Activated CD4-positive, alpha-beta memory T cell treated with anti-CD3 and anti-CD28 coated beads, Interleukin-2, amount 10 ng/mL, durations not matched to agents 7 days and 5 days (primary cell): Measurements from ENCODE around the gene PSRC1. TPM values are rescaled to one million over a fixed set of nuclear protein-coding genes. Genes with fewer than 3 reads are reported as not detected.

Experiments used
- CTCF ChIA-PET: fragments of 350-600 bp; sonication (Branson Sonifier 250); formaldehyde crosslinking; loops from one replicate; lab custom pipeline; 2021; ENCODE audit warnings: antibody characterized with exemption, inconsistent platforms; lab: Charles Lee
- POLR2A ChIA-PET: fragments of 350-600 bp; sonication (Branson Sonifier 250); formaldehyde crosslinking; loops from one replicate; lab custom pipeline; 2021; ENCODE audit warnings: antibody characterized with exemption; lab: Charles Lee
- DNase-seq: peaks from one replicate; pipeline ENCODE4 v3.0.0-alpha.2; 2020
- H3K27ac Mint-ChIP-seq: one replicate; pipeline ENCODE4 v1.8.0; 2021; ENCODE audit warnings: mild to moderate bottlenecking, mixed read lengths
- H3K27me3 Mint-ChIP-seq: one replicate; pipeline ENCODE4 v1.8.0; 2021; ENCODE audit warnings: mixed read lengths
- H3K36me3 Mint-ChIP-seq: one replicate; pipeline ENCODE4 v1.8.0; 2021; ENCODE audit warnings: low read depth, mixed read lengths
- H3K4me1 Mint-ChIP-seq: one replicate; pipeline ENCODE4 v1.8.0; 2021; ENCODE audit warnings: mixed read lengths
- H3K4me3 Mint-ChIP-seq: one replicate; pipeline ENCODE4 v1.8.0; 2021; ENCODE audit warnings: mild to moderate bottlenecking, mixed read lengths
- H3K9me3 Mint-ChIP-seq: one replicate; pipeline ENCODE4 v1.8.0; 2021; ENCODE audit warnings: mixed read lengths
- total RNA-seq, 2 experiments: library from RNA; stranded (reverse); gene quantifications; one replicate each; pipeline ENCODE4 v1.2.3, GENCODE V29; 2021

Gene PSRC1
- total RNA-seq, 2 experiments from 2014 or later: 27.0 to 28.7 TPM

DNA sequence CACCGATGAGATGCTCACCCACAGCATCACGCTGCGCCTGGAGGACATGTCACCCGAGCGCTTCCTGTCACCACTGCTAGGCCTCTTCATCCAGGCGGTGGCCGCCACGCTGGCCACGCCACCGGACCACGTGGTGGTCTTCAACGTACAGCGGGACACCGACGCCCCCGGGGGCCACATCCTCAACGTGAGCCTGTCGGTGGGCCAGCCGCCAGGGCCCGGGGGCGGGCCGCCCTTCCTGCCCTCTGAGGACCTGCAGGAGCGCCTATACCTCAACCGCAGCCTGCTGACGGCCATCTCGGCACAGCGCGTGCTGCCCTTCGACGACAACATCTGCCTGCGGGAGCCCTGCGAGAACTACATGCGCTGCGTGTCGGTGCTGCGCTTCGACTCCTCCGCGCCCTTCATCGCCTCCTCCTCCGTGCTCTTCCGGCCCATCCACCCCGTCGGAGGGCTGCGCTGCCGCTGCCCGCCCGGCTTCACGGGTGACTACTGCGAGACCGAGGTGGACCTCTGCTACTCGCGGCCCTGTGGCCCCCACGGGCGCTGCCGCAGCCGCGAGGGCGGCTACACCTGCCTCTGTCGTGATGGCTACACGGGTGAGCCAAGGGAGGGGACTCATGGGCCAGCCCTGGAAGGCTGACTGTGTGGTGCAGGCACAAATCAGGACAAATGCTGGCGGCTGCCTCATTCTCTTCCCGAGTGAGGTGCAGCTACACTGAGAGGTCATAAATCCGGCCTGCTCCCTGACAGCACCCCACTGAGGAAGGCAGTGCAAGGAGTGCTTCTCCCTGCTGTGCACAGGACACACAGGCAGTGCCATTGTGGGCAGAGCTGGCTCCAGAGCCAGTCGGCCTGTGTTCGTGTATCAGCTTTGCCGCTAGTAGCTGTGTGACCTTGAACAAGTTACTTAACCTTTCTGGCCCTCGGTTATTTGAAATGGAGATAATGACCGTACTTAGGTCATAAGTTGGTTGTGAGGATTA, 24.2 kb downstream of the PSRC1 start:
- Mint-ChIP-seq H3K4me1 (peaks cover 2% of the 10 kb centered on the region), H3K36me3 (no peaks in the 10 kb centered on the region), H3K27ac (no peak overlapping the region), H3K9me3 (no peaks in the 10 kb centered on the region), H3K4me3 (no peak overlapping the region), H3K27me3 (peaks cover 3% of the 10 kb centered on the region)
- ChIA-PET POLR2A (interaction anchor here (0.9 kb wide), 1 partner anchor 22 kb away, joined by 3 read pairs; no protein-coding TSS in a partner anchor), CTCF (interaction anchor here (1.3 kb wide), 1 partner anchor 274 kb away, joined by 3 read pairs; no protein-coding TSS in a partner anchor)
- no peak for DNase-seq

DNA sequence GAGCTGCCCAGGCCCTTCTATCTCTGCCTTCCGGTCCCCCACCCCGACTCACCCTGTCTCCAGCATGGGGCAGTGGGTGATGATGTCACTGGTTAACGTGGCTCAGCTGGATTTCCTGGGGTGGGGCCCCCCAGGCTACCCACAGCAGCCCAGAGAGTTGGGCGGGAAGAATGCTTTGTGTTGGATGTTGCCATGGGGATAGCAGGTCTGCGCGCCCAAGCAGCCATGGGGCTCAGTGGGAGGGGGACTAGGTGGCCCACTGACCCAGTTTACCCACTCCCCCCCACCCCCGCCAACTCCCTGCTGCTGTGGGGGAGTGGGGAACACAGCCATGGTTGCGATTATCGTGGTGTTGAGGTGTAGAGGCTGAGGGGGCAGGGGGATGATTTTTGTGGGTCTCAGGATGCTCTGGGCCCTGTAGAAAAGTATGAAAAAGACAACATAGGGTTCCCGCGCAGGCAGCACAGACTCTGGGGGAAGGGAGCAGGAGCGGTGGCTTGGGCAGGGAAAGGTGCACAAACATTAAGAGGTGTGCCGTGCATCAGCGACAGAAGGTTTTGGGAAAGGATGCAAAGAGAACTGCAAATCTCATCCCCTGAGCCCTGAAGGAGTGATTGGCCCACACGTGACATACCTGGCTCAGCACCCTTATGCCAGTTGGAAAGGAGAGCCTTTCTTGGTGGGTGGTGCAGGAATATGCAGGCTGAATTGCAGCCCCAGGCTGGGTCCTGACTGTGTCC, 25.1 kb downstream of the PSRC1 start:
- peaks cover 3% of the 10 kb centered on the region for H3K27me3 Mint-ChIP-seq
- H3K4me1 Mint-ChIP-seq: no peaks in the 10 kb centered on the region
- H3K36me3 Mint-ChIP-seq: no peaks in the 10 kb centered on the region
- ChIA-PET CTCF (interaction anchor here (1.7 kb wide), 1 partner anchor 275 kb away, joined by 4 read pairs; no protein-coding TSS in a partner anchor), POLR2A (no interaction called here)
- DNase-seq: no peak
- no peak overlapping the region for H3K27ac Mint-ChIP-seq
- no peaks in the 10 kb centered on the region for H3K9me3 Mint-ChIP-seq
- H3K4me3 Mint-ChIP-seq: no peak overlapping the region

DNA sequence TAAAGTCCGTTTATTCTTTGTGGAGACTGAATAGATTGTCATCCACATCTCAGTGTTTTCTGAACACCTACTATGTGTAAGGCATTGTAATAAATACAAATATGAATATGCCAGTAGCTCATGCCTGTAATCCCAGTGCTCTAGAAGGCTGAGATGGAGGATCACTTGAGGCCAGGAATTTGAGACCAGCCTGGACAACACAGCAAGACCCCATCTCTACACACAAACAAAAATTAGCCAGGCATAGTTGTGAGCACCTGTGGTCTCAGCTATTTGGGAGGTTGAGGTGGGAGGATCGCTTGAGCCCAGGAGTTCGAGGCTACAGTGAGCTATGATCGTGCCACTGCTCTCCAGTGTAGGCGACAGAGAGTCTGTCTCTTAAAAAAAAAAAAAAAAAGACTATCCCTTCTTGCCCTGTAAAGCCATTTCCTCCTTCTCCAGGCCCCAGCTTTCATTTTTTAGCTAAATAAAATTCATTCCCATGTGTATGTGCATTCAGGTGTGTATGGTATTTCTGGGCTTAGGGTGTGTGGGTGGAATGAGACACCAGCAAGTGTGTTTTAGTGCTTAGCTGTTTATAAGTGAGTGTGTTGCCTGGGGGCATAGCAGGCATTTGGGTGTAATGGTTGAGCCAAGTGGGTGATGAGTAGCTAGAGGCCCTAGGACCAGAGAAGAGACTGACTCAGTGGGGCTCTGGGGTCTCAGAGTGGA, 25.8 kb downstream of the PSRC1 start:
- no peak for DNase-seq
- POLR2A ChIA-PET: interaction anchor here (0.6 to 1.1 kb wide), 2 partner anchors 26 to 73 kb away, joined by 3 read pairs; partner anchors contain the start of gene PSRC1
- Mint-ChIP-seq H3K36me3 (no peaks in the 10 kb centered on the region), H3K27me3 (peaks cover 6% of the 10 kb centered on the region), H3K4me1 (no peaks in the 10 kb centered on the region), H3K4me3 (no peak overlapping the region), H3K9me3 (no peaks in the 10 kb centered on the region), H3K27ac (no peak overlapping the region)
- CTCF ChIA-PET: interaction anchor here (0.7 to 1.7 kb wide), 5 partner anchors 10 to 1600 kb away, joined by 3 to 6 read pairs (median 3); no protein-coding TSS in a partner anchor

DNA sequence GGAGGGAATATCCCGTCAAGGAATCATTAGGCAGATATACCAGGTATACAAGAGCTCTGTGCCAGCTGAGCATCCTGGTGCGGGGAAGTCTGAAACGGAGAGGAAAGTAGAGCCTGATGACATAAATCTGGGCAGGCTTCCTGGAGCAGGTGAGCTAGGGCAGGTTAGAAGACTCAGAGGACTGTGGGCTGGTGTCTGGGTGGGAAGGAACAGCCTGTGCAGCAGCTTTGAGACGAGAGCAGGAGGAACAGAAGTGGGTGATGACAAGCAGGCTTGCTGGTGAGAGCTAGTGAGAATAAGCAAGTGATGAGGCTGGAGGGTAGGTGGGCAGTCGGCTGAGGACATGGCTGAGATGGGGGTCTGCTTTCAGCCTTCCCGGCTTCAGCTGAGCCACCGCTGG, 26.9 kb downstream of the PSRC1 start:
- Mint-ChIP-seq H3K36me3 (no peaks in the 10 kb centered on the region), H3K4me3 (no peak overlapping the region), H3K27ac (no peak overlapping the region), H3K4me1 (no peaks in the 10 kb centered on the region), H3K9me3 (no peaks in the 10 kb centered on the region), H3K27me3 (peaks cover 14% of the 10 kb centered on the region)
- CTCF ChIA-PET: interaction anchor here (1.1 to 1.7 kb wide), 2 partner anchors 238 to 276 kb away, joined by 3 to 4 read pairs; partner anchors contain the start of gene CYB561D1
- DNase-seq: no peak
- POLR2A ChIA-PET: interaction anchor here (1.1 kb wide), 1 partner anchor 27 kb away, joined by 3 read pairs; the partner anchor contains the start of gene PSRC1

DNA sequence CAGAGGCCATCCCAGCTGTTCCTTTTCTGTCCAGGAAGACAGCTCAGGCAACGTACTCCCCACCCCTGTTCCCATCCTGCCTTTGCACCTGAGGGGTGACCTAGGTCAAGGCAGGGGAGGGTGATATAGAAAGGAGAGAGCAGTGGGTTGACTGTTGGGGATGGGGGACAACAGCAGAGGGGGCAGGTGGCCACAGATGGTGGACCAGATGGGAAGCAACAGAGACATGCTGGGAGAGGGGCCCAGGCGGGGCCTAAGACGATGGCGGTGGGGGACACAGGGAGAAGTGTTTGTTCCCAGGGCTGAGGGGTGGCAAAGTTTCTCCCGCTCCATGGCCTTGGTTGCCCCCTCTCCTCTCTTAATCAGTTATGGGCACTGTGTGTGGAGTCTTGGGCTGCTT, 27.3 kb downstream of the PSRC1 start:
- no peak overlapping the region for H3K27ac Mint-ChIP-seq
- H3K4me1 Mint-ChIP-seq: peaks cover under 1% of the 10 kb centered on the region
- no peaks in the 10 kb centered on the region for H3K36me3 Mint-ChIP-seq
- peaks cover 15% of the 10 kb centered on the region for H3K27me3 Mint-ChIP-seq
- ChIA-PET CTCF (interaction anchor here (1.1 kb wide), 1 partner anchor 238 kb away, joined by 3 read pairs; the partner anchor contains the start of gene CYB561D1), POLR2A (no interaction called here)
- H3K9me3 Mint-ChIP-seq: no peaks in the 10 kb centered on the region
- no peak overlapping the region for H3K4me3 Mint-ChIP-seq
- DNase-seq: no peak

DNA sequence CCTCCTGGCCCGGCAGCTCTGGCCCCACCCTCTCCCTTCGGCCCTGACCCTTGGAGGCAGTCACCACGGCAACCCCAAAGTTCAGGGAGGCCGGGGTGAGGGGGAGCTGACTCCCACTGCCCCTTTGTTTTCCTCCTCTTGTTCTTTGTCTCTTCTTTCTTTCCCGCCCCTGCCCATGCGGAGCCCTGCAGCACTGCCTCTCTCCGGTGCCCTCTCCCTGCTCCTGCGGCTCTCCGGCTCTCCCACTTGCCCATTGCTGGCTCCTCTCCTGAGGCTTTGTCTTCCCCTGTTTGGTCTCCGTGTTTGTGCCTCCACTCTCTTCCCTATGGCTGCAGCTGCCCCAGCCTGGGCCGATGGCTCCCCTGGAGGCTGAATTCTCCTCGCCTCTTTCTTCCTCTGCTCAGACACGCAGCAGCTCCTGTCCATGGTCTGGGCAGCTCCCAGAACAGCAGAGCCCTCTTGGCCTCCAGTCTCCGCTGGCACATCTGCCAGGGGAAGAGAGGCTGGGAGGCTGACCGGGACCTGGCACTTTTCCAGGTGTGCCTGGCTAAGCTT, 27.8 kb downstream of the PSRC1 start:
- Mint-ChIP-seq H3K9me3 (no peaks in the 10 kb centered on the region), H3K27ac (no peak overlapping the region), H3K27me3 (peaks cover 16% of the 10 kb centered on the region), H3K4me3 (no peak overlapping the region), H3K4me1 (peaks cover 2% of the 10 kb centered on the region), H3K36me3 (no peaks in the 10 kb centered on the region)
- no peak for DNase-seq
- CTCF ChIA-PET: interaction anchor here (1.7 kb wide), 1 partner anchor 54 kb away, joined by 4 read pairs; no protein-coding TSS in a partner anchor
- POLR2A ChIA-PET: interaction anchor here (1.0 kb wide), 1 partner anchor 143 kb away, joined by 3 read pairs; the partner anchor contains the start of gene SORT1

DNA sequence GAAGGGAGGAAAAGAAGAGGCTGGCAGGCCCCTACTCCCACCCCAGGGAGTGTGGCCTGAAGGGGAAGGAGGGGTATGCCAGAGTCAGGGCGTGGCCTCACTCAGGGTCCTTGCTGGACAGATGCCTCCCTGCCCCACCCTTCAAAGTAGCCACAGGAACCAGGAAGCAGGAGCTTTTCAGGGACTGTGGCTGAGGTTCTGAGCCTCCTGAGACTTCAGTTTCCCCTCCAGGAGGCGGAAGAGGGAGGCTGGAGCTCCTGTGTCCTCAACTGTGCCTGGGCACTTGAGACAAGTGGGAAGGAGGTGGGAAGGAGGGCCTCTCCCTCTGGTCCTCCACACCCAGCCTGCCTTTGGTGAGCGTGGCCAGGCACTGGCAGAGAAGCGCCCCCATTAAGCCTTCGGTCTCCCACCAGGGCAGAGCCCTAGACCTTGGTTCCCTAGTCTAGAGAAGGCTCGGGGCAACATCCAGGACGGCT, 28.3 kb downstream of the PSRC1 start:
- no peak for DNase-seq
- POLR2A ChIA-PET: interaction anchor here (1.0 to 1.2 kb wide), 2 partner anchors 143 to 171 kb away, joined by 3 read pairs; partner anchors contain the start of genes PSMA5 and SORT1
- Mint-ChIP-seq H3K36me3 (no peaks in the 10 kb centered on the region), H3K27ac (no peak overlapping the region), H3K27me3 (peaks cover 16% of the 10 kb centered on the region), H3K4me1 (peaks cover 2% of the 10 kb centered on the region), H3K9me3 (no peaks in the 10 kb centered on the region), H3K4me3 (no peak overlapping the region)
- CTCF ChIA-PET: interaction anchor here (1.7 kb wide), 1 partner anchor 53 kb away, joined by 4 read pairs; no protein-coding TSS in a partner anchor

DNA sequence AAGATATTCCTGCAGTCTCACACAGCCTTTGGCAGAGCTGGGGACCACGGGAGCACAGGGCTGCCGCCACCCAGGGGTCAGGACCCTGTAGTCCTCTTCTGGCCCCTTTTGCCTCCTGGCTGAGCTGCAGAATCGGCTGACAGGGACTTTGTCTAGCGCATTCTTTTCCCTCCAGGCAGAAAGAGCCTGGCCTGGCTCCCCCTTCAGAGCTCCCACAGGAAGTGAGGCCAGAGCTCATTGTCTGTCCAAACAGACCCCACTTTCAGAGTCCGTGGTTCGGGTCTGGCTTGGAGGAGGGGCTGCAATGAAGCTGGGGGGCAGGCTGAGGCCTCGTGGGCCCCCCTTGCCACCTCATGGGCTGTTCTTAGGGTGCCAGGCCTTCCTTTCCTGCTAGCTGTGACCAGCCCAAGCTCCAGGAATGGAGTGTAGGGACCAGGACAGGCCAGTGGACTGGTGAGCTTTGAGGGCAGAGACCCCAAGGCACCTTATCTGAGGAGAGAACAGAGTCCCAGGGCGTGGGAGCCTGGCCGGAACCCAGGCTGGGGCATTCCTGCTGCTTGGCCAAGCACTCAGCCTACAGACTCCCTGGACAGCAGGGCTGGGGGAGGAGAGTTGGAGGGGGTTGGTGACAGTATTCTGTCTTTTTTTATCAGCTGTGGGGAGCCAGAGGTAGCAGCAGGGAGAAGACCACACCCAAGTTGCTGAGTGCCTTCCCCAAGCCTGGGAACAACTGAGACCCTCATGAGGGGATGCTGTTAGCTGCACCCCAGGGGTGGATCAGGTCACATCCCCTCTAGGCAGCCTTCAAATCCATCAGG, 28.9 kb downstream of the PSRC1 start:
- DNase-seq: no peak
- H3K27me3 Mint-ChIP-seq: peaks cover 19% of the 10 kb centered on the region
- no peaks in the 10 kb centered on the region for H3K9me3 Mint-ChIP-seq
- CTCF ChIA-PET: interaction anchor here (0.9 to 1.7 kb wide), 3 partner anchors 10 to 278 kb away, joined by 4 read pairs; no protein-coding TSS in a partner anchor
- H3K36me3 Mint-ChIP-seq: no peaks in the 10 kb centered on the region
- POLR2A ChIA-PET: interaction anchor here (1.0 to 1.2 kb wide), 2 partner anchors 144 to 172 kb away, joined by 3 read pairs; partner anchors contain the start of genes PSMA5 and SORT1
- H3K27ac Mint-ChIP-seq: no peak overlapping the region
- H3K4me1 Mint-ChIP-seq: peaks cover 5% of the 10 kb centered on the region
- H3K4me3 Mint-ChIP-seq: no peak overlapping the region

DNA sequence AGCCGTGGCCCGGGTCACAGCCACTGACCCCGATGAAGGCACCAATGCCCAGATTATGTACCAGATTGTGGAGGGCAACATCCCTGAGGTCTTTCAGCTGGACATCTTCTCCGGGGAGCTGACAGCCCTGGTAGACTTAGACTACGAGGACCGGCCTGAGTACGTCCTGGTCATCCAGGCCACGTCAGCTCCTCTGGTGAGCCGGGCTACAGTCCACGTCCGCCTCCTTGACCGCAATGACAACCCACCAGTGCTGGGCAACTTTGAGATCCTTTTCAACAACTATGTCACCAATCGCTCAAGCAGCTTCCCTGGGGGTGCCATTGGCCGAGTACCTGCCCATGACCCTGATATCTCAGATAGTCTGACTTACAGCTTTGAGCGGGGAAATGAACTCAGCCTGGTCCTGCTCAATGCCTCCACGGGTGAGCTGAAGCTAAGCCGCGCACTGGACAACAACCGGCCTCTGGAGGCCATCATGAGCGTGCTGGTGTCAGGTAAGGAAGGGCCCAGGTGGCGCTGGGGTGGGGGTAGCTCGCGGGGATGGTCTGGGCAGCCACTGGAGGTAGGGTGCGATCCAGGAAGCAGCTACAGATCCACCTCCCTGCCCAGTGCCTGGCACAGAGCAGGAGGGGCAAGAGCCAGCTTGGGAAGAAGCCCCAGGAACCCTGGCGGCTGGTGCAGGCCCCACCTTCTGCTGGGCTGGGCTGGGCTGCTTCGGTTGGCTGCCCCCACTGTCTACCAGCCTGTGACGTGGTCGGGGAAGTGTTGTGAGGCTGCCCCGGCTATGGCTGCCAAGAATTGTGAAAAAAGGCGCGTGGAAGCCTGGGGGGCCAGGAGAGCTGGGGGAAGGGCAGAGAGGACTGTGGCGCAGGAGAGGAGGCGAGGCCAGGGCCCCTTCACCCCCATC, 29.8 kb downstream of the PSRC1 start:
- no peak overlapping the region for H3K4me3 Mint-ChIP-seq
- CTCF ChIA-PET: interaction anchor here (0.9 to 1.7 kb wide), 3 partner anchors 11 to 279 kb away, joined by 4 read pairs; no protein-coding TSS in a partner anchor
- POLR2A ChIA-PET: interaction anchor here (1.2 kb wide), 1 partner anchor 173 kb away, joined by 3 read pairs; the partner anchor contains the start of gene PSMA5

DNA sequence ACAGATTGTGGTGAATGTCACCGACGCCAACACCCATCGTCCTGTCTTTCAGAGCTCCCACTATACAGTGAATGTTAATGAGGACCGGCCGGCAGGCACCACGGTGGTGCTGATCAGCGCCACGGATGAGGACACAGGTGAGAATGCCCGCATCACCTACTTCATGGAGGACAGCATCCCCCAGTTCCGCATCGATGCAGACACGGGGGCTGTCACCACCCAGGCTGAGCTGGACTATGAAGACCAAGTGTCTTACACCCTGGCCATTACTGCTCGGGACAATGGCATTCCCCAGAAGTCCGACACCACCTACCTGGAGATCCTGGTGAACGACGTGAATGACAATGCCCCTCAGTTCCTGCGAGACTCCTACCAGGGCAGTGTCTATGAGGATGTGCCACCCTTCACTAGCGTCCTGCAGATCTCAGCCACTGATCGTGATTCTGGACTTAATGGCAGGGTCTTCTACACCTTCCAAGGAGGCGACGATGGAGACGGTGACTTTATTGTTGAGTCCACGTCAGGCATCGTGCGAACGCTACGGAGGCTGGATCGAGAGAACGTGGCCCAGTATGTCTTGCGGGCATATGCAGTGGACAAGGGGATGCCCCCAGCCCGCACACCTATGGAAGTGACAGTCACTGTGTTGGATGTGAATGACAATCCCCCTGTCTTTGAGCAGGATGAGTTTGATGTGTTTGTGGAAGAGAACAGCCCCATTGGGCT, 30.6 kb downstream of the PSRC1 start:
- H3K36me3 Mint-ChIP-seq: no peaks in the 10 kb centered on the region
- H3K4me1 Mint-ChIP-seq: peaks cover 6% of the 10 kb centered on the region
- DNase-seq: no peak
- peaks cover 22% of the 10 kb centered on the region for H3K27me3 Mint-ChIP-seq
- POLR2A ChIA-PET: no interaction called here
- no peak overlapping the region for H3K27ac Mint-ChIP-seq
- H3K9me3 Mint-ChIP-seq: no peaks in the 10 kb centered on the region
- CTCF ChIA-PET: no interaction called here
- H3K4me3 Mint-ChIP-seq: no peak overlapping the region

More for the DNA sequence above, 29.8 kb downstream of the PSRC1 start:
- Mint-ChIP-seq H3K27me3 (peaks cover 20% of the 10 kb centered on the region), H3K9me3 (no peaks in the 10 kb centered on the region), H3K36me3 (no peaks in the 10 kb centered on the region), H3K4me1 (peaks cover 6% of the 10 kb centered on the region), H3K27ac (no peak overlapping the region)
- DNase-seq: no peak
